Activated CD8-positive, alpha-beta memory T cell treated with anti-CD3 and anti-CD28 coated beads, Interleukin-2, amount 50 U/mL, for 24 hours (primary cell): ENCODE data around the gene SLC6A1.

ENCODE experiments used
- DNase-seq: peaks from one replicate; pipeline ENCODE4 v3.0.0-alpha.2; 2020; ENCODE audit errors: extremely low read depth

The SLC6A1 gene

GRCh38 chr3:10992017-10992942, at the start of gene SLC6A1:
SLC6A1 (plus strand) TSS chr3:10992748; CDS start chr3:11017212, 24,464 bp downstream.
- no peak for DNase-seq

GRCh38 chr3:10944866-10945265, 47.7 kb upstream of the SLC6A1 start:
- DNase-seq, result no peak

- DNase-seq, result no peak
Measured at GRCh38 chr3:10945683-10946287, 46.8 kb upstream of the SLC6A1 start.

GRCh38 chr3:10946526-10946925, 46.0 kb upstream of the SLC6A1 start:
- no peak for DNase-seq

- DNase-seq, result no peak
Measured at GRCh38 chr3:10948326-10948725, 44.2 kb upstream of the SLC6A1 start.

- DNase-seq, result no peak
Measured at GRCh38 chr3:10949197-10949596, 43.4 kb upstream of the SLC6A1 start.

GRCh38 chr3:10950476-10951294, 41.9 kb upstream of the SLC6A1 start:
- DNase-seq, result no peak

- DNase-seq, result no peak
Measured at GRCh38 chr3:10951295-10951926, 41.1 kb upstream of the SLC6A1 start.

- DNase-seq, result no peak
Measured at GRCh38 chr3:10952525-10952924, 40.0 kb upstream of the SLC6A1 start.

GRCh38 chr3:10954740-10955139, 37.8 kb upstream of the SLC6A1 start:
- DNase-seq, result no peak

- DNase-seq, result no peak
Measured at GRCh38 chr3:10955711-10956453, 36.7 kb upstream of the SLC6A1 start.

GRCh38 chr3:10956531-10956930, 36.0 kb upstream of the SLC6A1 start:
- no peak for DNase-seq

GRCh38 chr3:10956986-10957385, 35.6 kb upstream of the SLC6A1 start:
- DNase-seq, result no peak

GRCh38 chr3:10957976-10958749, 34.4 kb upstream of the SLC6A1 start:
- DNase-seq, result no peak

GRCh38 chr3:10960255-10960654, 32.3 kb upstream of the SLC6A1 start:
- DNase-seq, result no peak

GRCh38 chr3:10961921-10962320, 30.6 kb upstream of the SLC6A1 start:
- no peak for DNase-seq

- no peak for DNase-seq
Measured at GRCh38 chr3:10962481-10963036, 30.0 kb upstream of the SLC6A1 start.

- DNase-seq, result no peak
Measured at GRCh38 chr3:10964537-10965167, 27.9 kb upstream of the SLC6A1 start.

- DNase-seq, result no peak
Measured at GRCh38 chr3:10968401-10968800, 24.1 kb upstream of the SLC6A1 start.
